K562 (cell line): Measurements from ENCODE around the gene NIN. TPM values are rescaled to one million over a fixed set of nuclear protein-coding genes. Genes with fewer than 3 reads are reported as not detected.

Source experiments
- CHD7 ChIP-seq: fragments of 200-600 bp; sonication (generic); IDR thresholded peaks from one replicate; pipeline ENCODE4 v1.6.1; 2012; ENCODE audit warnings: mild to moderate bottlenecking, low read depth, low read length, inconsistent platforms
- CXXC5 ChIP-seq: fragments of 250-450 bp; sonication (Bioruptor Pico); IDR thresholded peaks from 2 replicates; pipeline ENCODE4 v1.8.0; 2022; ENCODE audit warnings: inconsistent platforms, mild to moderate bottlenecking, moderate library complexity
- polyA plus RNA-seq, 8 experiments: library from polyadenylated mRNA; depleted of rRNA in 4 of 8; stranded (reverse) in 5 of 8; unstranded in 3 of 8; fragments of >200 nt; fragmentation: Nextera tagmentation in 2 of 8; fragmentation: Illumina TruSeq in 1 of 8; extraction: Ambion mirVana in 2 of 8; extraction: Trizol in 1 of 8; gene quantifications; 2 replicates each; pipeline versions ENCODE4 v1.2.1 to v1.2.3, GENCODE V29; 2011 to 2014; ENCODE audit warnings: inconsistent platforms in 1 of 8, missing spikeins in 1 of 8
- total RNA-seq, 7 experiments: library from RNA; depleted of rRNA in 6 of 7; stranded (reverse); fragments of >200 nt in 6 of 7; fragmentation: Illumina TruSeq in 2 of 7; extraction: Trizol in 2 of 7; gene quantifications; 2 replicates each; pipeline versions ENCODE4 v1.2.1 to v1.2.3, GENCODE V29; 2011 to 2021; ENCODE audit warnings: low replicate concordance in 1 of 7

The NIN gene
- total and polyA plus RNA-seq, 9 of the 15 experiments (the other 6 are each of a cell fraction or from before 2014, with no cell fraction given), result 0.84 to 8.4 (median 5.0) TPM

GRCh38 chr14:50670866-50671256, 160.1 kb downstream of the NIN start (continued):
- TF ChIP-seq CHD7, result no peak
- no peak for TF ChIP-seq CXXC5 (CRISPR knock-in tag)
